AG04449 (cell line): ENCODE data around the gene ANKRD49.

Experiments
- CTCF ChIA-PET: fragments of 350-600 bp; formaldehyde crosslinking; extraction: SDS; loops from one replicate; lab custom pipeline; 2021; ENCODE audit warnings: antibody characterized with exemption; lab: Yijun Ruan, JAX
- POLR2A ChIA-PET: fragments of 400-600, 350-600 bp; formaldehyde crosslinking; extraction: SDS; loops from one replicate; lab custom pipeline; 2020; ENCODE audit warnings: antibody characterized with exemption, inconsistent platforms; lab: Yijun Ruan, JAX
- DNase-seq: peaks from one replicate; pipeline ENCODE4 v3.0.0-alpha.2; 2010; ENCODE audit warnings: low read depth, low spot score
- H3K4me3 ChIP-seq: 2 replicates; pipeline ENCODE4 v1.5.1; 2011; ENCODE audit warnings: low read depth, mild to moderate bottlenecking, control low read depth, low read length
- TF ChIP-seq, protein P1 (sequence below): IDR thresholded peaks from one replicate; pipeline ENCODE4 v1.5.1; 2011; ENCODE audit warnings: mild to moderate bottlenecking, moderate library complexity, low read length, control low read depth, inconsistent platforms; ENCODE audit not compliant: insufficient read depth; ENCODE audit errors: missing control alignments

The ANKRD49 gene

DNA sequence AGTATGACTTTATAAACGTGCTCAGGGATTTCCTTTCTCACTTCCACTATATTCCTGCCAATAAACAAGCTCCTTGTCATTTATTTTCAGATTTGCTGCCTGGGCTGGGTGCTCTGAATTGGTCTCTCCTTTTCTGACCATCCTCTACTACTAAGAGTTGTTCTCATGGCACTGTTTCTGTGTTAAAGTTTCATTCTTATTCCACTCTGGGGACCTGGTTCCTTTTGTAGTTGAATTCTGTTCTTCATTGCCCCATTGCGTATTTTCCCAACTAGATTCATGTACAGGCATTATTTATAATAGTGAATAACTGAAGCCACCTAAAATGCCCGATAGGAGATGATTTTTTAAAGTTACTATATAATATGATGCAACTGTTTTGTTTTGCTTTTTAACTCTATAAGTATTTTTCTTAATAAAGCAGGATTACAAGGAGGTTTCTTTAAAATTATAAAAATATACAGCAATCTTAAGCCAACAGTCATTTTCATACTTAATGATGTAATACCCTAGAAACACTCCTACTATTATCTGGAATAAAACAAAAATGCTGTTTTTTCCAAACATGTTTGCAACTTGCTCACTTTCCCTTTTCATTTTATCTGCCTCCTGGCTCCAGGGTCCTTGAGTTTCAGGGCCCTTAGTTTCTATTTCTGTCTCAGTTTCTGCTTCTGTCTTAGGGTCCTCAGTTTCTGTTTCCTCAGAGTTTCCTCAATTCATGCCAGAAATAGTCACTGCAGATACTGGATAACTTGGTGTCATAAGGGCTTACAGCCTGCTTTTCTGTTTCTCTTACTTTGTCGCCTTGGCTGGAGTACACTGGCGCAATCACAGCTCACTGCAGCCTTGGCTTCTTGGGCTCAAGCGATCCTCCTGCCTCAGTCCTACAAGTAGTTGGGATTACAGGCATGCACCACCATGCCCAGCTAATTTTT lies 40.2 kb downstream of the ANKRD49 start:
- TF ChIP-seq, protein P1, sequence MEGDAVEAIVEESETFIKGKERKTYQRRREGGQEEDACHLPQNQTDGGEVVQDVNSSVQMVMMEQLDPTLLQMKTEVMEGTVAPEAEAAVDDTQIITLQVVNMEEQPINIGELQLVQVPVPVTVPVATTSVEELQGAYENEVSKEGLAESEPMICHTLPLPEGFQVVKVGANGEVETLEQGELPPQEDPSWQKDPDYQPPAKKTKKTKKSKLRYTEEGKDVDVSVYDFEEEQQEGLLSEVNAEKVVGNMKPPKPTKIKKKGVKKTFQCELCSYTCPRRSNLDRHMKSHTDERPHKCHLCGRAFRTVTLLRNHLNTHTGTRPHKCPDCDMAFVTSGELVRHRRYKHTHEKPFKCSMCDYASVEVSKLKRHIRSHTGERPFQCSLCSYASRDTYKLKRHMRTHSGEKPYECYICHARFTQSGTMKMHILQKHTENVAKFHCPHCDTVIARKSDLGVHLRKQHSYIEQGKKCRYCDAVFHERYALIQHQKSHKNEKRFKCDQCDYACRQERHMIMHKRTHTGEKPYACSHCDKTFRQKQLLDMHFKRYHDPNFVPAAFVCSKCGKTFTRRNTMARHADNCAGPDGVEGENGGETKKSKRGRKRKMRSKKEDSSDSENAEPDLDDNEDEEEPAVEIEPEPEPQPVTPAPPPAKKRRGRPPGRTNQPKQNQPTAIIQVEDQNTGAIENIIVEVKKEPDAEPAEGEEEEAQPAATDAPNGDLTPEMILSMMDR = no peak
- CTCF ChIA-PET = interaction anchor here (1.0 to 4.7 kb wide), 6 partner anchors 11 to 70 kb away, joined by 3 to 39 read pairs (median 14); no protein-coding TSS in a partner anchor
- POLR2A ChIA-PET = no interaction called here
- no peak for DNase-seq
- H3K4me3 ChIP-seq = no peak overlapping the region

- no peak overlapping the region for H3K4me3 ChIP-seq
- CTCF ChIA-PET = interaction anchor here (0.8 to 3.1 kb wide), 7 partner anchors 10 to 32 kb away, joined by 3 to 23 read pairs (median 3); no protein-coding TSS in a partner anchor
- POLR2A ChIA-PET = no interaction called here
- TF ChIP-seq, protein P1 = no peak
- no peak for DNase-seq
Measured at GRCh38 chr11:94536386-94536785, 42.6 kb downstream of the ANKRD49 start.

DNA sequence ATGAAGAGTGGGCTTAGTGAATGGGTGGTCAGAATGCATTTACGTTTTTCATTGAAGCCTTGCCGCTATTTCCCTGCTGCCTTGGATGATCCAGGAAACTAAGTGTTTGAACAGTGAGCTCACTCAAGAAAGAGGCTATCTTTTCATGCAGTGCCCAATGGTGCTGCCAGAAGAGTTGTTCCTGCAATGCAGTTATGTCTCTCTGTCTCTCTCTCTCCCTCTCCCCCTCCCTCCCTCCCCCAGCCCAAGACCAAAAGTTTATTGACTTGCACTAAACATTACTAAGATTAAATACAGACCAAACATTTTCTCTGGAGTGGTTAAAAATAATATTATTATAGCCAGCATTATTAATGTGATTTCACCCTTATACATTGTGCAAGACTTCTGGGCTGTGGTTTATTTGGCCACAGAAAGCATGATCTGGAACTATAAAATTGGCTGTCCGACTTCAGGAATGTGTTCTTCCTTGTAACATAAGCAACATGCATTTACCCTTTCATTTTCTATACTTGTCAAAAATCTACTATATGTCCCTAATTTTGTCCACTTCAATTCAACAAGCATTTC lies 43.3 kb downstream of the ANKRD49 start:
- H3K4me3 ChIP-seq = no peak overlapping the region
- CTCF ChIA-PET = interaction anchor here (0.8 to 3.1 kb wide), 5 partner anchors 11 to 32 kb away, joined by 3 to 23 read pairs (median 3); no protein-coding TSS in a partner anchor
- DNase-seq = peak; percentile 70
- TF ChIP-seq, protein P1 = no peak
- POLR2A ChIA-PET = no interaction called here

DNA sequence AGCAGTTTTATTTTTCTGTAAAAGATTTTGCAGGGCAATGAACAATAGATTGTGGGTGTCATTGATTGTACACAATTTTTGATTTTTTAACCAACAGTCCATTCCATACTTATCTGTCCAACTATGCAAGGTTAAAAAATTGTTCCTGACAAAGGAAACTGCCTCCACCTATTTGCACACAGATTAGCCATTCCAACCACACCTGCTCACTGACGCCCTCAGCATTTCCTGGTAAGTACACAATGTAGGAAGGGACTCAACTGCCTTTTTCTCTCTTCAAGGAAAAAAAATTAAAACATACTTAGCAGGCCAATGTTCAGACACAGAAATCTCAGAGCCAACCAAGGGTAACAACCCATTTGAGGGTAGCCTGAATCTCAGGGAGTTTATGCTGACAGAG lies 45.6 kb downstream of the ANKRD49 start:
- H3K4me3 ChIP-seq = no peak overlapping the region
- POLR2A ChIA-PET = no interaction called here
- CTCF ChIA-PET = interaction anchor here (1.0 to 1.3 kb wide), 2 partner anchors 14 to 64 kb away, joined by 3 to 4 read pairs; no protein-coding TSS in a partner anchor
- DNase-seq = no peak
- TF ChIP-seq, protein P1 = no peak

- H3K4me3 ChIP-seq = peak within 1 kb of the TSS; percentile 63
- ChIA-PET POLR2A (interaction anchor here (0.9 kb wide), 2 partner anchors 11 to 20 kb away, joined by 4 to 5 read pairs; no protein-coding TSS in a partner anchor), CTCF (interaction anchor here (0.9 to 3.1 kb wide), 2 partner anchors 11 to 24 kb away, joined by 5 to 11 read pairs; no protein-coding TSS in a partner anchor)
- DNase-seq = no peak
- TF ChIP-seq, protein P1 = peak; percentile 22
Measured at GRCh38 chr11:94543695-94544645, 50.2 kb downstream of the ANKRD49 start, which contains the start of gene FUT4. FUT4 (plus strand) TSS chr11:94543921; CDS start chr11:94544134, 213 bp downstream.
